Lung (tissue), 12 donors: ENCODE data around the gene ATP8A1. TPM values are rescaled to one million over a fixed set of nuclear protein-coding genes. Genes with fewer than 3 reads are reported as not detected.

Experiments used
- ATAC-seq: fragments of 200-7000 bp; cut with Tn5 transposase; one replicate; pipeline ENCODE4 v1.9.1; 2020; ENCODE audit warnings: moderate number of reproducible peaks; ENCODE audit not compliant: insufficient read depth, low FRiP score
- DNase-seq, 3 donors: peaks; one replicate each; pipeline ENCODE4 v3.0.0-alpha.2; 2013 to 2017
- H3K27ac ChIP-seq, 2 donors: one replicate each; pipeline ENCODE4 v1.5.1; 2013; ENCODE audit warnings: mild to moderate bottlenecking in 2 of 2, moderate library complexity in 2 of 2, control low read depth in 1 of 2, inconsistent platforms in 1 of 2, low read depth in 1 of 2, low read length in 1 of 2
- H3K27me3 ChIP-seq, 3 donors: one replicate each; pipeline ENCODE4 v1.5.1; 2013; ENCODE audit warnings: low read length in 2 of 3; ENCODE audit not compliant: control insufficient read depth in 3 of 3, insufficient read depth in 3 of 3
- H3K36me3 ChIP-seq, 4 donors: one replicate each; pipeline ENCODE4 v1.5.1; 2013; ENCODE audit warnings: low read length in 4 of 4, mild to moderate bottlenecking in 1 of 4, moderate library complexity in 1 of 4; ENCODE audit not compliant: control insufficient read depth in 4 of 4, insufficient read depth in 4 of 4
- H3K4me1 ChIP-seq, 5 donors: one replicate each; pipeline ENCODE4 v1.5.1; 2013; ENCODE audit warnings: low read length in 5 of 5, mild to moderate bottlenecking in 2 of 5, moderate library complexity in 1 of 5; ENCODE audit not compliant: control insufficient read depth in 5 of 5, insufficient read depth in 5 of 5
- H3K4me3 ChIP-seq: one replicate; pipeline ENCODE4 v1.5.1; 2013; ENCODE audit warnings: mild to moderate bottlenecking, control low read depth, moderate library complexity
- H3K9ac ChIP-seq, 2 donors: one replicate each; pipeline ENCODE4 v1.5.1; 2013; ENCODE audit warnings: low read length in 2 of 2, control low read depth in 1 of 2; ENCODE audit not compliant: insufficient read depth in 1 of 2
- H3K9me3 ChIP-seq, 4 donors: one replicate each; pipeline ENCODE4 v1.5.1; 2013; ENCODE audit warnings: low read length in 3 of 4, mild to moderate bottlenecking in 1 of 4, moderate library complexity in 1 of 4; ENCODE audit not compliant: control insufficient read depth in 4 of 4, insufficient read depth in 3 of 4
- WGBS, 2 donors: extraction: QIAGEN DNeasy Blood & Tissue Kit; methylation state at CpG; one replicate each; pipeline ENCODE4 v1.1.7; 2013; 5-methylcytosine and 5-hydroxymethylcytosine counted together
- polyA plus RNA-seq, 2 donors: library from polyadenylated mRNA; stranded (reverse); fragments of 200-250 nt; gene quantifications; one replicate each; pipeline ENCODE4 v1.2.1, GENCODE V29; 2013
- total RNA-seq, 2 donors: library from RNA; depleted of rRNA in 1 of 2; stranded (reverse); fragments of >200 nt in 1 of 2; gene quantifications; one replicate each; pipeline ENCODE4 v1.2.1, GENCODE V29; 2014 to 2021
- TF ChIP-seq, protein P1 (sequence below): IDR thresholded peaks from 2 replicates; pipeline ENCODE4 v1.5.1; 2012; ENCODE audit warnings: mild to moderate bottlenecking; ENCODE audit errors: control extremely low read depth, extremely low read depth
- donor health status: control.
- donor health status: control.
- donor health status: Bipolar disorder and iron deficiency.
- donor health status: healthy.
- donor health status: DM: yes; HTN: yes; CAD: no.

Gene ATP8A1
- total and polyA plus RNA-seq, 4 donors: 13.8 to 297 (median 48.9) TPM

DNA sequence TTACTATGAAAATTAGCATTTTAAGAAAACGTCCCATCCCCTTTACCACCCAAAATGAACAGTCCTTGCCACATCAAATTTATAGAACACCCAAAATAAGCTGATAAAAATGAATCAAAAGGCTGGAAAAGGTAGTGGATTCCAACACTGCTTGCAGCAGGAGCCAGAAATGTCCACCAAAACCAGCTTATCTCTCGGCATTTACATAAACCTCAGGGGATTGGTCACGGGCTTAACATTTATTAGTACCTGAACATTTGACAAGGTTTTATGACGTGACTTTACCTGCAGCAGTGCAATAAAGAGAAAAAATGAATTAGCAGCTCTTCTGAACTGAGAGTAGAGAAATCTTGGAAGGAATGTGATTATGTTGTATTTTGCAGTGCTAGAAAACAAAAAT, 31.6 kb downstream of the ATP8A1 start:
- ATAC-seq (no peak), DNase-seq (no peak)
- no peaks in the 10 kb centered on the region for H3K9me3 ChIP-seq
- H3K27ac ChIP-seq: no peak overlapping the region
- 93 to 94% methylated on average over 4 of the region's 4 CpGs for WGBS, 2 donors
- peaks cover 0 to 17% (median 0%) of the 10 kb centered on the region in 5 donors for H3K4me1 ChIP-seq
- no peak overlapping the region for H3K4me3 ChIP-seq
- TF ChIP-seq, protein P1, sequence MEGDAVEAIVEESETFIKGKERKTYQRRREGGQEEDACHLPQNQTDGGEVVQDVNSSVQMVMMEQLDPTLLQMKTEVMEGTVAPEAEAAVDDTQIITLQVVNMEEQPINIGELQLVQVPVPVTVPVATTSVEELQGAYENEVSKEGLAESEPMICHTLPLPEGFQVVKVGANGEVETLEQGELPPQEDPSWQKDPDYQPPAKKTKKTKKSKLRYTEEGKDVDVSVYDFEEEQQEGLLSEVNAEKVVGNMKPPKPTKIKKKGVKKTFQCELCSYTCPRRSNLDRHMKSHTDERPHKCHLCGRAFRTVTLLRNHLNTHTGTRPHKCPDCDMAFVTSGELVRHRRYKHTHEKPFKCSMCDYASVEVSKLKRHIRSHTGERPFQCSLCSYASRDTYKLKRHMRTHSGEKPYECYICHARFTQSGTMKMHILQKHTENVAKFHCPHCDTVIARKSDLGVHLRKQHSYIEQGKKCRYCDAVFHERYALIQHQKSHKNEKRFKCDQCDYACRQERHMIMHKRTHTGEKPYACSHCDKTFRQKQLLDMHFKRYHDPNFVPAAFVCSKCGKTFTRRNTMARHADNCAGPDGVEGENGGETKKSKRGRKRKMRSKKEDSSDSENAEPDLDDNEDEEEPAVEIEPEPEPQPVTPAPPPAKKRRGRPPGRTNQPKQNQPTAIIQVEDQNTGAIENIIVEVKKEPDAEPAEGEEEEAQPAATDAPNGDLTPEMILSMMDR: no peak
- no peak overlapping the region for H3K9ac ChIP-seq
- H3K27me3 ChIP-seq: no peaks in the 10 kb centered on the region
- H3K36me3 ChIP-seq: no peaks in the 10 kb centered on the region

DNA sequence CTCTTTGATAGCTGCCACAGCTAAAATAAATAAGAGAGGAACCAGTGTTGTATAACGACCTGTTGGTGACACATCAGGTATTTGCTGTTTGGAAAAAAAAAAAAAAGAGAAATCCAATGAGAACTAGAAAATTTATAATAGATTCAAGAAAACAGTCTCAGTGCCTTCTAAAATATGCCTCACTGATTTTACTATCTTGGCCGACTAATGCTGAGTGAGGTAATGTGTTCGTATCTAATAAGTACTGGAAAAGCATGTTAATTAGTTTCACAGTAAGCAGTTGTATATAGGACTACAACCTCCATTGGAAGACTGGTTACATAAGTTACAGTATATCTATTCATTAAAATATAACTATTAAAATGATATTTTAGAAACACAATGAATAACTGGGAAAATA, 32.4 kb downstream of the ATP8A1 start:
- ATAC-seq (no peak), DNase-seq (no peak)
- H3K27ac ChIP-seq: no peak overlapping the region
- H3K27me3 ChIP-seq: no peaks in the 10 kb centered on the region
- TF ChIP-seq, protein P1: no peak
- no peak overlapping the region for H3K4me3 ChIP-seq
- H3K9me3 ChIP-seq: no peaks in the 10 kb centered on the region
- no peak overlapping the region for H3K9ac ChIP-seq
- peaks cover 0 to 17% (median 0%) of the 10 kb centered on the region in 5 donors for H3K4me1 ChIP-seq
- H3K36me3 ChIP-seq: no peaks in the 10 kb centered on the region
- WGBS, 2 donors: 92% methylated on average over 3 of the region's 3 CpGs

DNA sequence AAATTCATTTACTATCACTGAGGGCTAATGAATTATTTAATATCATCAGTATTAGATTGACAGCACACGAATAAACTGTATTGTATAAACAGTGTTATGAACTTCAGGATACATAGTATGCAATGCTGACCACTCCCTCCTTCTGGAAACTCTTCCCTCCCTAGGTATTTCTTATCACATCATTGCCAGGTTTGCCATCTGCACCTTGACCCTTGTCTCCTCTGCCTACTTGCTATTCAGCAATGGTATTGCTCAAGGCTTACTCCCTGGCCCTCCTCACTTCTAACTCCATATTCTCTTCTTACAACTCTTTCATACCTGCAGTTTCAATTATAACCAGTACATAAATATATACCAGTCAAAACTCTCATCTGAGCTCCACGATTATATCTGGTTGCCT, 38.9 kb downstream of the ATP8A1 start:
- ATAC-seq (no peak), DNase-seq (no peak)
- Histone ChIP-seq H3K27ac (no peak overlapping the region), H3K36me3 (peaks cover 0 to 1% (median 0%) of the 10 kb centered on the region in 4 donors), H3K27me3 (no peaks in the 10 kb centered on the region), H3K9ac (no peak overlapping the region), H3K4me1 (peaks cover 0 to 22% (median 0%) of the 10 kb centered on the region in 5 donors), H3K9me3 (no peaks in the 10 kb centered on the region), H3K4me3 (no peak overlapping the region)
- TF ChIP-seq, protein P1: no peak
- WGBS, 2 donors: 81 to 84% methylated on average over 2 of the region's 2 CpGs

DNA sequence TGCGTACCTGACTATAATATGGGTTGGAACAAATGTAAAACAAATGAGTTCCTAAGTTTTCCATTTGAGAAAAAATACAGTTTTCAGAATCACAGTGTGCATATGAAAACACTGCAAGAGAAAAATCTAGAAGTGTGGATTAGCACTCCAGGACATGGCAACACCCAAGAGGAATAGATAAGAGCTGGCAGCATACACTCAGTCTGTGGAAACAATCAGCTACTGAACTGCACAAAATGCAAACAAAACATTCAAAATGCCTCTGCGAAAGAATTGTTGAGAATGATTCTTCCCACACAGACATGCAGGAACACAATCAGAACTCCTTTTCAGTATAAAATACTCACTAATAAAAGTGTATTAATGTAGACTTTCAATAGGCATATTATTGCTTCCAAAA, 39.9 kb downstream of the ATP8A1 start:
- no peak overlapping the region for H3K4me3 ChIP-seq
- H3K9me3 ChIP-seq: no peaks in the 10 kb centered on the region
- 74 to 91% methylated on average over 2 of the region's 2 CpGs for WGBS, 2 donors
- TF ChIP-seq, protein P1: no peak
- DNase-seq (no peak), ATAC-seq (no peak)
- H3K36me3 ChIP-seq: peaks cover 0 to 3% (median 0%) of the 10 kb centered on the region in 4 donors
- no peaks in the 10 kb centered on the region for H3K27me3 ChIP-seq
- H3K27ac ChIP-seq: no peak overlapping the region
- H3K4me1 ChIP-seq: peaks cover 0 to 22% (median 0%) of the 10 kb centered on the region in 5 donors
- no peak overlapping the region for H3K9ac ChIP-seq
